GM23248 (cell line): ENCODE measurements around the gene CKAP5. TPM values are rescaled to one million over a fixed set of nuclear protein-coding genes. Genes with fewer than 3 reads are reported as not detected.

Source experiments
- DNase-seq: peaks from one replicate; pipeline ENCODE4 v3.0.0-alpha.2; 2015
- H2AFZ ChIP-seq: fragments of 200-600 bp; sonication (generic); 2 replicates; pipeline ENCODE4 v1.6.1; 2016; ENCODE audit warnings: antibody characterized with exemption
- H3F3A ChIP-seq: fragments of 200-600 bp; sonication (generic); 2 replicates; pipeline ENCODE4 v1.6.1; 2016; ENCODE audit warnings: mild to moderate bottlenecking, antibody characterized with exemption, mixed run types; ENCODE audit not compliant: insufficient read depth
- H3K27ac ChIP-seq: fragments of 200-600 bp; sonication (generic); 2 replicates; pipeline ENCODE4 v1.5.1; 2016; ENCODE audit warnings: mild to moderate bottlenecking
- H3K27me3 ChIP-seq: fragments of 200-600 bp; sonication (generic); replicated peaks from 2 replicates; pipeline ENCODE4 v1.6.1; 2016; ENCODE audit warnings: mild to moderate bottlenecking; ENCODE audit not compliant: insufficient read depth
- H3K36me3 ChIP-seq: fragments of 200-600 bp; sonication (generic); 2 replicates; pipeline ENCODE4 v1.6.1; 2016; ENCODE audit warnings: low read depth, mild to moderate bottlenecking
- H3K4me1 ChIP-seq: fragments of 200-600 bp; sonication (generic); 2 replicates; pipeline ENCODE4 v1.6.1; 2016; ENCODE audit warnings: mild to moderate bottlenecking; ENCODE audit not compliant: insufficient read depth
- H3K4me2 ChIP-seq: fragments of 200-600 bp; sonication (generic); one replicate; pipeline ENCODE4 v1.6.1; 2016; ENCODE audit warnings: mild to moderate bottlenecking; ENCODE audit not compliant: unreplicated experiment
- H3K4me3 ChIP-seq: fragments of 200-600 bp; sonication (generic); 2 replicates; pipeline ENCODE4 v1.5.1; 2016; ENCODE audit warnings: mild to moderate bottlenecking
- H3K79me2 ChIP-seq: fragments of 200-600 bp; sonication (generic); 2 replicates; pipeline ENCODE4 v1.6.1; 2016; ENCODE audit warnings: mild to moderate bottlenecking; ENCODE audit not compliant: insufficient read depth
- H3K9ac ChIP-seq: fragments of 200-600 bp; sonication (generic); 2 replicates; pipeline ENCODE4 v1.6.1; 2016; ENCODE audit warnings: mild to moderate bottlenecking
- H3K9me2 ChIP-seq: fragments of 200-600 bp; sonication (generic); 2 replicates; pipeline ENCODE4 v1.6.1; 2016; ENCODE audit warnings: mixed run types, mild to moderate bottlenecking, moderate library complexity; ENCODE audit not compliant: insufficient read depth
- H3K9me3 ChIP-seq: fragments of 200-600 bp; sonication (generic); one replicate; pipeline ENCODE4 v1.6.1; 2017; ENCODE audit warnings: low read depth
- H4K20me1 ChIP-seq: fragments of 200-600 bp; sonication (generic); 2 replicates; pipeline ENCODE4 v1.6.0; 2016; ENCODE audit not compliant: insufficient read depth
- EZH2 ChIP-seq: fragments of 200-600 bp; sonication (generic); IDR thresholded peaks from 2 replicates; pipeline ENCODE4 v1.6.1; 2018; ENCODE audit warnings: antibody characterized with exemption, mild to moderate bottlenecking; ENCODE audit not compliant: insufficient read depth, poor library complexity, severe bottlenecking
- EZH2phosphoT487 ChIP-seq: fragments of 200-600 bp; sonication (generic); IDR thresholded peaks from 2 replicates; pipeline ENCODE4 v1.6.1; 2018; ENCODE audit warnings: antibody characterized with exemption, moderate library complexity, mild to moderate bottlenecking, low read depth; ENCODE audit not compliant: insufficient read depth
- WGBS, 2 experiments: methylation state at CpG; one replicate each; pipeline ENCODE4 v1.1.6; 2015 to 2017; ENCODE audit warnings: low lambda C conversion rate in 2 of 2, low coverage in 1 of 2; ENCODE audit errors: missing lambda C conversion rate in 2 of 2; 5-methylcytosine and 5-hydroxymethylcytosine counted together
- in situ Hi-C: fragments of 300-500 bp; cut with MboI; formaldehyde crosslinking; loops from 2 replicates; pipeline ENCODE4 v1.15.0; 2020
- polyA plus RNA-seq: library from polyadenylated mRNA; unstranded; fragments of >200 nt; fragmentation: Nextera tagmentation; extraction: Ambion mirVana; gene quantifications from 2 replicates; pipeline ENCODE4 v1.2.1, GENCODE V29; 2016
- total RNA-seq: library from RNA; depleted of rRNA; stranded (reverse); fragments of >200 nt; shearing (Covaris generic); gene quantifications from 2 replicates; pipeline ENCODE4 v1.2.3, GENCODE V29; 2014

CKAP5 gene
- total and polyA plus RNA-seq, 2 experiments from 2014 or later, result 35.2 to 47.6 TPM

- Histone ChIP-seq H3K9me3 (no peaks in the 10 kb centered on the region), H3K79me2 (no peaks in the 10 kb centered on the region), H3K4me2 (no peak overlapping the region), H3K36me3 (no peaks in the 10 kb centered on the region), H3K9me2 (no peaks in the 10 kb centered on the region), H3K4me3 (no peak overlapping the region), H3K27me3 (no peaks in the 10 kb centered on the region), H3F3A (no peaks in the 10 kb centered on the region), H3K27ac (no peak overlapping the region), H2AFZ (no peak overlapping the region), H3K4me1 (no peaks in the 10 kb centered on the region), H4K20me1 (no peaks in the 10 kb centered on the region), H3K9ac (no peak overlapping the region)
- DNase-seq, result no peak
- TF ChIP-seq EZH2 (no peak), EZH2phosphoT487 (no peak)
- WGBS, 2 experiments, result 92 to 95% methylated on average over 5 of the region's 5 CpGs
- in situ Hi-C loops, result loop anchor here (5.0 kb wide), 1 partner anchor 269 kb away; no protein-coding TSS in a partner anchor
Observed at GRCh38 chr11:46888636-46889035, 42.6 kb upstream of the CKAP5 start.

GRCh38 chr11:46886211-46886610 is 40.1 kb upstream of the CKAP5 start:
- Histone ChIP-seq H3F3A (no peaks in the 10 kb centered on the region), H3K9me3 (no peaks in the 10 kb centered on the region), H3K36me3 (no peaks in the 10 kb centered on the region), H3K4me1 (no peaks in the 10 kb centered on the region), H2AFZ (no peak overlapping the region), H3K4me2 (no peak overlapping the region), H4K20me1 (no peaks in the 10 kb centered on the region), H3K27ac (no peak overlapping the region), H3K9ac (no peak overlapping the region), H3K4me3 (no peak overlapping the region), H3K9me2 (no peaks in the 10 kb centered on the region), H3K27me3 (no peaks in the 10 kb centered on the region), H3K79me2 (no peaks in the 10 kb centered on the region)
- in situ Hi-C loops, result loop anchor here (5.0 kb wide), 1 partner anchor 271 kb away; no protein-coding TSS in a partner anchor
- no peak for DNase-seq
- TF ChIP-seq EZH2 (no peak), EZH2phosphoT487 (no peak)
- 84 to 88% methylated on average over 11 of the region's 11 CpGs for WGBS, 2 experiments

- TF ChIP-seq EZH2phosphoT487 (no peak), EZH2 (no peak)
- Histone ChIP-seq H3K4me1 (no peaks in the 10 kb centered on the region), H2AFZ (no peak overlapping the region), H3K9ac (no peak overlapping the region), H3K9me3 (no peaks in the 10 kb centered on the region), H3K27ac (no peak overlapping the region), H4K20me1 (no peaks in the 10 kb centered on the region), H3K4me2 (no peak overlapping the region), H3K36me3 (no peaks in the 10 kb centered on the region), H3K9me2 (no peaks in the 10 kb centered on the region), H3K27me3 (no peaks in the 10 kb centered on the region), H3F3A (no peaks in the 10 kb centered on the region), H3K4me3 (no peak overlapping the region), H3K79me2 (no peaks in the 10 kb centered on the region)
- no peak for DNase-seq
- in situ Hi-C loops, result no loop called here
- 87 to 89% methylated on average over 10 of the region's 10 CpGs for WGBS, 2 experiments
Observed at GRCh38 chr11:46879056-46879585, 33.0 kb upstream of the CKAP5 start.

- H3K36me3 ChIP-seq, result no peaks in the 10 kb centered on the region
- no peaks in the 10 kb centered on the region for H3K9me3 ChIP-seq
- no peak overlapping the region for H3K27ac ChIP-seq
- H3K4me2 ChIP-seq, result no peak overlapping the region
- no peaks in the 10 kb centered on the region for H4K20me1 ChIP-seq
- H3K9ac ChIP-seq, result no peak overlapping the region
- H3K9me2 ChIP-seq, result no peaks in the 10 kb centered on the region
- no peak overlapping the region for H3K4me3 ChIP-seq
- H3F3A ChIP-seq, result no peaks in the 10 kb centered on the region
- no peak for DNase-seq
- WGBS, 2 experiments, result 94 to 100% methylated on average over 1 of the region's 1 CpG
- H3K27me3 ChIP-seq, result no peaks in the 10 kb centered on the region
- TF ChIP-seq EZH2 (no peak), EZH2phosphoT487 (no peak)
- H3K4me1 ChIP-seq, result no peaks in the 10 kb centered on the region
- in situ Hi-C loops, result no loop called here
- H3K79me2 ChIP-seq, result no peaks in the 10 kb centered on the region
- no peak overlapping the region for H2AFZ ChIP-seq
Observed at GRCh38 chr11:46877580-46877979, 31.5 kb upstream of the CKAP5 start.

GRCh38 chr11:46876471-46876870 is 30.4 kb upstream of the CKAP5 start:
- Histone ChIP-seq H3K27me3 (no peaks in the 10 kb centered on the region), H3K9me2 (no peaks in the 10 kb centered on the region), H3K27ac (no peak overlapping the region), H3K79me2 (no peaks in the 10 kb centered on the region), H4K20me1 (no peaks in the 10 kb centered on the region), H3K9me3 (no peaks in the 10 kb centered on the region), H2AFZ (no peak overlapping the region), H3K4me3 (no peak overlapping the region), H3K36me3 (no peaks in the 10 kb centered on the region), H3K4me1 (no peaks in the 10 kb centered on the region), H3K4me2 (no peak overlapping the region), H3F3A (no peaks in the 10 kb centered on the region), H3K9ac (no peak overlapping the region)
- TF ChIP-seq EZH2phosphoT487 (no peak), EZH2 (no peak)
- no peak for DNase-seq
- 88 to 93% methylated on average over 11 of the region's 11 CpGs for WGBS, 2 experiments
- in situ Hi-C loops, result no loop called here
